H9 (cell line): ENCODE measurements around the gene KRTAP5-4. TPM values are rescaled to one million over a fixed set of nuclear protein-coding genes. Genes with fewer than 3 reads are reported as not detected.
"Not testable (repeated sequence)": the region's sequence is repeated elsewhere in the genome, so short reads cannot be mapped to it uniquely, and the experiment has no call there.

ENCODE experiments used
- DNase-seq: peaks from one replicate; pipeline ENCODE4 v3.0.0-alpha.2; 2017
- H2AFZ ChIP-seq: one replicate; pipeline ENCODE4 v1.6.1; 2013; ENCODE audit warnings: mild to moderate bottlenecking, low read length, control low read depth, moderate library complexity
- H2AK5ac ChIP-seq: 2 replicates; pipeline ENCODE4 v1.6.1; 2013; ENCODE audit warnings: low read length, control low read depth, mixed read lengths; ENCODE audit not compliant: insufficient read length
- H2BK120ac ChIP-seq: one replicate; pipeline ENCODE4 v1.6.1; 2013; ENCODE audit warnings: low read depth, mild to moderate bottlenecking, low read length, control low read depth, inconsistent platforms; ENCODE audit not compliant: poor library complexity, severe bottlenecking
- H2BK12ac ChIP-seq: 2 replicates; pipeline ENCODE4 v1.6.1; 2013; ENCODE audit warnings: low read length, control low read depth, mixed read lengths, low read depth; ENCODE audit not compliant: insufficient read length
- H2BK15ac ChIP-seq: 2 replicates; pipeline ENCODE4 v1.6.1; 2013; ENCODE audit warnings: low read depth, low read length, control low read depth
- H2BK20ac ChIP-seq: one replicate; pipeline ENCODE4 v1.6.1; 2013; ENCODE audit warnings: low read depth, mild to moderate bottlenecking, low read length, control low read depth, inconsistent platforms; ENCODE audit not compliant: poor library complexity, severe bottlenecking
- H2BK5ac ChIP-seq: 2 replicates; pipeline ENCODE4 v1.6.1; 2013; ENCODE audit warnings: low read length, control low read depth, mixed read lengths; ENCODE audit not compliant: insufficient read length
- H3K14ac ChIP-seq: 2 replicates; pipeline ENCODE4 v1.6.1; 2013; ENCODE audit warnings: low read length, control low read depth; ENCODE audit not compliant: insufficient read depth
- H3K18ac ChIP-seq: 2 replicates; pipeline ENCODE4 v1.6.1; 2013; ENCODE audit warnings: low read depth, mild to moderate bottlenecking, mixed read lengths, low read length, control low read depth; ENCODE audit not compliant: insufficient read length
- H3K23ac ChIP-seq: 2 replicates; pipeline ENCODE4 v1.6.1; 2013; ENCODE audit warnings: low read length, control low read depth, mixed read lengths, low read depth; ENCODE audit not compliant: insufficient read length
- H3K23me2 ChIP-seq: 2 replicates; pipeline ENCODE4 v1.6.1; 2013; ENCODE audit warnings: low read depth, mild to moderate bottlenecking, mixed read lengths, low read length, control low read depth; ENCODE audit not compliant: insufficient read length, poor library complexity, severe bottlenecking
- H3K27ac ChIP-seq: 2 replicates; pipeline ENCODE4 v1.5.1; 2013; ENCODE audit warnings: low read length, control low read depth, mixed read lengths, low read depth; ENCODE audit not compliant: insufficient read length
- H3K27me3 ChIP-seq: 2 replicates; pipeline ENCODE4 v1.6.1; 2013; ENCODE audit warnings: low read length, control low read depth, inconsistent platforms; ENCODE audit not compliant: insufficient read depth
- H3K4ac ChIP-seq: 2 replicates; pipeline ENCODE4 v1.6.1; 2013; ENCODE audit warnings: low read depth, mild to moderate bottlenecking, control low read depth, inconsistent platforms, low read length, moderate library complexity
- H3K4me1 ChIP-seq: 2 replicates; pipeline ENCODE4 v1.6.1; 2013; ENCODE audit warnings: low read length, control low read depth, inconsistent platforms; ENCODE audit not compliant: insufficient read depth
- H3K4me2 ChIP-seq: 2 replicates; pipeline ENCODE4 v1.6.1; 2013; ENCODE audit warnings: low read length, control low read depth, mixed read lengths; ENCODE audit not compliant: insufficient read length, insufficient read depth
- H3K56ac ChIP-seq: 2 replicates; pipeline ENCODE4 v1.6.1; 2013; ENCODE audit warnings: low read depth, mild to moderate bottlenecking, mixed read lengths, low read length, control low read depth; ENCODE audit not compliant: insufficient read length
- H3K79me1 ChIP-seq: 2 replicates; pipeline ENCODE4 v1.6.1; 2013; ENCODE audit warnings: low read depth, mild to moderate bottlenecking, moderate library complexity, low read length, control low read depth, inconsistent platforms; ENCODE audit not compliant: insufficient read depth, poor library complexity, severe bottlenecking
- H3K79me2 ChIP-seq: 2 replicates; pipeline ENCODE4 v1.6.1; 2013; ENCODE audit warnings: low read length, control low read depth, inconsistent platforms; ENCODE audit not compliant: insufficient read depth
- H3K9ac ChIP-seq: 2 replicates; pipeline ENCODE4 v1.6.1; 2013; ENCODE audit warnings: low read length, control low read depth, mixed read lengths; ENCODE audit not compliant: insufficient read length; ENCODE audit errors: extremely low read depth
- H3K9me3 ChIP-seq: one replicate; pipeline ENCODE4 v1.6.1; 2013; ENCODE audit warnings: low read depth, low read length, inconsistent platforms; ENCODE audit not compliant: control insufficient read depth
- H3T11ph ChIP-seq: one replicate; pipeline ENCODE4 v1.6.1; 2013; ENCODE audit warnings: mild to moderate bottlenecking, low read length, control low read depth, inconsistent platforms
- H4K20me1 ChIP-seq: one replicate; pipeline ENCODE4 v1.6.1; 2013; ENCODE audit not compliant: control insufficient read depth, insufficient read length, insufficient read depth
- H4K5ac ChIP-seq: 2 replicates; pipeline ENCODE4 v1.6.1; 2013; ENCODE audit warnings: low read depth, mild to moderate bottlenecking, mixed read lengths, low read length, control low read depth; ENCODE audit not compliant: insufficient read length
- H4K8ac ChIP-seq: replicated peaks from 2 replicates; pipeline ENCODE4 v1.6.1; 2013; ENCODE audit warnings: low read length, control low read depth, mixed read lengths, low read depth; ENCODE audit not compliant: insufficient read length
- H4K91ac ChIP-seq: 2 replicates; pipeline ENCODE4 v1.6.1; 2013; ENCODE audit warnings: low read depth, mild to moderate bottlenecking, moderate library complexity, mixed read lengths, low read length, control low read depth; ENCODE audit not compliant: insufficient read length
- H3K27ac Mint-ChIP-seq, 3 experiments: 2 replicates in 2 of 3; 3 replicates in 1 of 3; pipeline ENCODE4 v1.8.0; 2020 to 2021; ENCODE audit warnings: mixed read lengths in 3 of 3, mild to moderate bottlenecking in 1 of 3, moderate library complexity in 1 of 3
- H3K27me3 Mint-ChIP-seq: 2 replicates; pipeline ENCODE4 v1.8.0; 2021; ENCODE audit warnings: low read depth, mild to moderate bottlenecking, moderate library complexity, mixed read lengths
- H3K36me3 Mint-ChIP-seq, 3 experiments: 2 replicates in 2 of 3; 3 replicates in 1 of 3; pipeline ENCODE4 v1.8.0; 2020 to 2021; ENCODE audit warnings: low read depth in 3 of 3, mixed read lengths in 3 of 3; ENCODE audit not compliant: insufficient read depth in 1 of 3
- H3K4me1 Mint-ChIP-seq, 2 experiments: 2 replicates each; pipeline ENCODE4 v1.8.0; 2020; ENCODE audit warnings: mixed read lengths in 2 of 2
- H3K4me3 Mint-ChIP-seq, 2 experiments: 2 replicates in 1 of 2; 3 replicates in 1 of 2; pipeline ENCODE4 v1.8.0; 2020 to 2021; ENCODE audit warnings: mild to moderate bottlenecking in 2 of 2, mixed read lengths in 2 of 2, moderate library complexity in 1 of 2
- H3K9me3 Mint-ChIP-seq, 2 experiments: 2 replicates in 1 of 2; 3 replicates in 1 of 2; pipeline ENCODE4 v1.8.0; 2020; ENCODE audit warnings: mild to moderate bottlenecking in 2 of 2, mixed read lengths in 2 of 2, moderate library complexity in 1 of 2
- CTCF ChIP-seq: fragments of 200-600 bp; sonication (generic); conservative IDR thresholded peaks from 3 replicates; pipeline ENCODE4 v1.8.0; 2021; ENCODE audit warnings: antibody characterized with exemption, mild to moderate bottlenecking
- WGBS: extraction: QIAGEN DNeasy Blood & Tissue Kit; methylation state at CpG from one replicate; pipeline ENCODE4 v1.1.7; 2013; ENCODE audit warnings: missing lambda C conversion rate, low lambda C conversion rate, mixed read lengths; ENCODE audit not compliant: insufficient read length; ENCODE audit errors: extremely low coverage; 5-methylcytosine and 5-hydroxymethylcytosine counted together
- total RNA-seq: library from RNA; stranded (reverse); gene quantifications from 2 replicates; pipeline ENCODE4 v1.2.1, GENCODE V29; 2021

KRTAP5-4 gene
- total RNA-seq, 1 experiment from 2014 or later = not detected

- Histone ChIP-seq H3K4ac (no peak within 1 kb of the TSS), H2BK12ac (no peak within 1 kb of the TSS), H3K4me1 (no peaks in the 10 kb centered on the region), H4K8ac (no peak within 1 kb of the TSS), H3K23ac (no peak within 1 kb of the TSS), H3K79me2 (no peaks in the 10 kb centered on the region), H4K20me1 (no peaks in the 10 kb centered on the region), H3K9ac (no peak within 1 kb of the TSS), H3K4me2 (no peak within 1 kb of the TSS), H3T11ph (no peak within 1 kb of the TSS), H3K56ac (no peak within 1 kb of the TSS), H3K14ac (no peak within 1 kb of the TSS), H2BK15ac (no peak within 1 kb of the TSS), H2BK5ac (no peak within 1 kb of the TSS), H3K9me3 (no peaks in the 10 kb centered on the region), H4K5ac (no peak within 1 kb of the TSS), H2BK120ac (no peak within 1 kb of the TSS), H3K23me2 (peaks cover 3% of the 10 kb centered on the region), H4K91ac (no peak within 1 kb of the TSS), H3K27ac (no peak within 1 kb of the TSS), H2AFZ (no peak within 1 kb of the TSS), H3K27me3 (no peaks in the 10 kb centered on the region), H3K79me1 (no peaks in the 10 kb centered on the region), H2AK5ac (no peak within 1 kb of the TSS), H2BK20ac (no peak within 1 kb of the TSS), H3K18ac (no peak within 1 kb of the TSS)
- Mint-ChIP-seq H3K9me3 (peaks cover 15% of the 10 kb centered on the region in 2 experiments), H3K27me3 (peaks cover 42% of the 10 kb centered on the region), H3K4me3 (no peak within 1 kb of the TSS), H3K4me1 (peaks cover 13 to 18% of the 10 kb centered on the region in 2 experiments), H3K36me3 (peaks cover 4 to 8% (median 7%) of the 10 kb centered on the region in 3 experiments; a peak in 4 of 7 replicates), H3K27ac (no peak within 1 kb of the TSS)
- WGBS = no CpG with 5 or more reads among the region's 4 CpGs
- TF ChIP-seq CTCF = no peak
- no peak for DNase-seq
These were observed 13.6 kb downstream of the KRTAP5-4 start, which contains the start of gene KRTAP5-3 for GRCh38 chr11:1608363-1608762. TSS of gene KRTAP5-3 (minus strand) at chr11:1608463. CDS start at chr11:1608385, 78 bp downstream.

GRCh38 chr11:1607901-1608300 is 14.0 kb downstream of the KRTAP5-4 start:
- H4K91ac ChIP-seq, H2BK15ac ChIP-seq, H3K79me1 ChIP-seq, H3K14ac ChIP-seq, H4K8ac ChIP-seq, H4K5ac ChIP-seq, H3K36me3 Mint-ChIP-seq, H2BK20ac ChIP-seq, H3K4me1 ChIP-seq, H3K23me2 ChIP-seq, H3K27me3 ChIP-seq, H2BK5ac ChIP-seq, H4K20me1 ChIP-seq, DNase-seq, H2AK5ac ChIP-seq, H3T11ph ChIP-seq, H3K4me2 ChIP-seq, H3K27ac ChIP-seq, H3K9ac ChIP-seq, H3K23ac ChIP-seq, H3K4ac ChIP-seq, H2BK12ac ChIP-seq, H3K4me3 Mint-ChIP-seq, H2AFZ ChIP-seq, H3K9me3 ChIP-seq, H2BK120ac ChIP-seq, H3K27ac Mint-ChIP-seq, H3K18ac ChIP-seq, H3K56ac ChIP-seq, H3K79me2 ChIP-seq: not testable (repeated sequence)
- Mint-ChIP-seq H3K27me3 (peaks cover 42% of the 10 kb centered on the region), H3K9me3 (peaks cover 15% of the 10 kb centered on the region in 2 experiments), H3K4me1 (peaks cover 13 to 18% of the 10 kb centered on the region in 2 experiments)
- no CpG with 5 or more reads among the region's 5 CpGs for WGBS
